ENCODE results near the gene LAMA1. TPM values are rescaled to one million over a fixed set of nuclear protein-coding genes. Genes with fewer than 3 reads are reported as not detected.

Gene LAMA1
- total RNA-seq, 1 experiment from 2014 or later: not detected

DNA sequence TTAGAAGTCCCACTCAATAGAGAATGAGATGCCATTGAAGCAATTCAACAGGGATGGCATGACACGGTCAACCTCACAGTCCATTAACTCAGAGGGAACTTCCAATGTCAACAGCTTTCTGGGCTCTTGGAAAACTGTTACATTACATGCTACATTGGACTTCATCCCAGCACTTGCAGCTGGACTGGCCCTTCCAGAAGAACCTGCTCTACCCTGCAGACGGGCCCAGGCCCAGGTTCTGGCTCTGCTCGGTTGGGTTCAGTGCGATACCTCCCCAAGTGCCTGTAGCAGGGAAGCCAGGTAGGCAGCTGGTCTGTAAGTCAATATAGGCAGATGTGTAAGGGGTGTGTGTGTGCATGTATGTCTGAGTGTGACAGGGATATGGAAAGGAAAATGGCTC is 12.9 kb downstream of the LAMA1 start:
- peaks cover 33% of the 10 kb centered on the region for H3K27me3 ChIP-seq (ENCODE audit: insufficient read depth, low read depth)
- no TSS peak for BruUV-seq (replicated peaks)
- H2AFZ ChIP-seq: no peak overlapping the region
- no peaks in the 10 kb centered on the region for H3F3A ChIP-seq (ENCODE audit: insufficient read depth, low read depth)
- no peaks in the 10 kb centered on the region for H3K36me3 ChIP-seq (ENCODE audit: low read depth)
- no peaks in the 10 kb centered on the region for H3K79me2 ChIP-seq (ENCODE audit: low read depth)
- intact Hi-C loops (cut with micrococcal nuclease; ENCODE audit: unreplicated experiment): no loop called here
- no peak overlapping the region for H3K27ac ChIP-seq
- no peaks in the 10 kb centered on the region for H3K4me1 ChIP-seq (replicated peaks; ENCODE audit: insufficient read depth)
- no peaks in the 10 kb centered on the region for H4K20me1 ChIP-seq (ENCODE audit: insufficient read depth)
- CTCF ChIA-PET: no interaction called here
- DNase-seq: no peak
- H3K9me2 ChIP-seq (ENCODE audit: insufficient read depth): no peaks in the 10 kb centered on the region; the same call in 1 of the 2 replicates
- no peak for TF ChIP-seq EZH2 (IDR thresholded peaks at IDR 0.05; ENCODE audit: low read depth)
- TF ChIP-seq, protein P1, sequence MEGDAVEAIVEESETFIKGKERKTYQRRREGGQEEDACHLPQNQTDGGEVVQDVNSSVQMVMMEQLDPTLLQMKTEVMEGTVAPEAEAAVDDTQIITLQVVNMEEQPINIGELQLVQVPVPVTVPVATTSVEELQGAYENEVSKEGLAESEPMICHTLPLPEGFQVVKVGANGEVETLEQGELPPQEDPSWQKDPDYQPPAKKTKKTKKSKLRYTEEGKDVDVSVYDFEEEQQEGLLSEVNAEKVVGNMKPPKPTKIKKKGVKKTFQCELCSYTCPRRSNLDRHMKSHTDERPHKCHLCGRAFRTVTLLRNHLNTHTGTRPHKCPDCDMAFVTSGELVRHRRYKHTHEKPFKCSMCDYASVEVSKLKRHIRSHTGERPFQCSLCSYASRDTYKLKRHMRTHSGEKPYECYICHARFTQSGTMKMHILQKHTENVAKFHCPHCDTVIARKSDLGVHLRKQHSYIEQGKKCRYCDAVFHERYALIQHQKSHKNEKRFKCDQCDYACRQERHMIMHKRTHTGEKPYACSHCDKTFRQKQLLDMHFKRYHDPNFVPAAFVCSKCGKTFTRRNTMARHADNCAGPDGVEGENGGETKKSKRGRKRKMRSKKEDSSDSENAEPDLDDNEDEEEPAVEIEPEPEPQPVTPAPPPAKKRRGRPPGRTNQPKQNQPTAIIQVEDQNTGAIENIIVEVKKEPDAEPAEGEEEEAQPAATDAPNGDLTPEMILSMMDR (conservative IDR thresholded peaks at IDR 0.05): no peak
- no peaks in the 10 kb centered on the region for H3K9me3 ChIP-seq (ENCODE audit: insufficient read depth, low read depth)
- H3K4me2 ChIP-seq: no peak overlapping the region
- POLR2A ChIA-PET (ENCODE audit: unreplicated experiment): no interaction called here
- H3K4me3 ChIP-seq: no peak overlapping the region

DNA sequence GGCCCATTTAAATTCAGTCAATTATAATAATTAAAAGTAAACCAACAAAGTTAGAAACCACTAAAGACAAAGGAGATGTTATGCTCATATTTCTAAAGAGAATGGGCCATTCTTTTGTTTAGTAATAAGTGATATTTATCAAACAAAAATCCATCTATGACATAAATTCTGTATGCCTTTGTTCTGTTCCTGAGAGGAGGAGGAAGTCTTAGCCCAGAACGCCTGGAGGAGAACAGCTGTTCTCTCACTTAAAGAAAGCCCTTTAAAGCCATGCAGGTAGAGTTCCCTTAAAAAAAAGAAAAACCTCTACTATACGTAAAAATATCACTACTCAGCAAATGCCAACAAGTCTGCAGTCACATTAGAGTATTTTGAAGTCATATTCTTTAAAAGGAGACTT is 15.5 kb downstream of the LAMA1 start:
- no peak overlapping the region for H3K4me3 ChIP-seq
- no peak overlapping the region for H2AFZ ChIP-seq
- ChIA-PET POLR2A (ENCODE audit: unreplicated experiment) (no interaction called here), CTCF (interaction anchor here (0.6 kb wide), 1 partner anchor 1510 kb away, joined by 5 read pairs; no protein-coding TSS in a partner anchor)
- DNase-seq: no peak
- H3K4me1 ChIP-seq (replicated peaks; ENCODE audit: insufficient read depth): no peaks in the 10 kb centered on the region
- H3K4me2 ChIP-seq: no peak overlapping the region
- H3K9me3 ChIP-seq (ENCODE audit: insufficient read depth, low read depth): no peaks in the 10 kb centered on the region
- peaks cover 15% of the 10 kb centered on the region for H3K27me3 ChIP-seq (ENCODE audit: insufficient read depth, low read depth)
- no TSS peak for BruUV-seq (replicated peaks)
- H3F3A ChIP-seq (ENCODE audit: insufficient read depth, low read depth): no peaks in the 10 kb centered on the region
- no peaks in the 10 kb centered on the region for H3K79me2 ChIP-seq (ENCODE audit: low read depth)
- H3K27ac ChIP-seq: no peak overlapping the region
- H3K9me2 ChIP-seq (ENCODE audit: insufficient read depth): no peaks in the 10 kb centered on the region; the same call in 1 of the 2 replicates
- intact Hi-C loops (cut with micrococcal nuclease; ENCODE audit: unreplicated experiment): no loop called here
- no peaks in the 10 kb centered on the region for H3K36me3 ChIP-seq (ENCODE audit: low read depth)
- TF ChIP-seq EZH2 (IDR thresholded peaks at IDR 0.05; ENCODE audit: low read depth): no peak
- TF ChIP-seq, protein P1 (conservative IDR thresholded peaks at IDR 0.05): no peak
- H4K20me1 ChIP-seq (ENCODE audit: insufficient read depth): no peaks in the 10 kb centered on the region

DNA sequence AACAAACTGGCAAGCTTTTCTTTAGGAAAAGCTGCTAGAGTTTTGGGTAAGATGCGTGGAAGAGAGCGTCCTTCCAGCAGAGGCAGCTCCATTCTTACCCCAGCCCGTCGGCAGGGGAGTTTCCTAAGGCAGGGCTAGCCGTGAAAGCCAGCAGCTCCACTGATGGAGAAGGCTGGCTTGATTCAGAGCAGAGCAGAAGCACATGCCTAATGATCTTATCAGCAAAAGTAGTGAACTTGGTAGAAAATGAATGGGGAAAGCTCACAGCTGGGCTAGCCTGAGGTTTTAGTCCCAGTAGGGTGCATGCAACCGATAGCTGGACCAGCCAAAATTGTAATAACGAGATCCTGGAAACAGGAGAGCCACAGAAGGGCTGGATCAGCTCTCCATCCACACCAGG is 20.8 kb downstream of the LAMA1 start:
- POLR2A ChIA-PET (ENCODE audit: unreplicated experiment): no interaction called here
- TF ChIP-seq EZH2 (IDR thresholded peaks at IDR 0.05; ENCODE audit: low read depth): no peak
- TF ChIP-seq, protein P1 (conservative IDR thresholded peaks at IDR 0.05): no peak
- H2AFZ ChIP-seq: no peak overlapping the region
- H3K9me2 ChIP-seq (ENCODE audit: insufficient read depth): no peaks in the 10 kb centered on the region
- no peaks in the 10 kb centered on the region for H3F3A ChIP-seq (ENCODE audit: insufficient read depth, low read depth)
- H3K27me3 ChIP-seq (ENCODE audit: insufficient read depth, low read depth): peaks cover 53% of the 10 kb centered on the region
- H3K79me2 ChIP-seq (ENCODE audit: low read depth): no peaks in the 10 kb centered on the region
- H3K4me1 ChIP-seq (replicated peaks; ENCODE audit: insufficient read depth): no peaks in the 10 kb centered on the region
- no peak overlapping the region for H3K4me3 ChIP-seq
- H4K20me1 ChIP-seq (ENCODE audit: insufficient read depth): no peaks in the 10 kb centered on the region
- BruUV-seq (replicated peaks): no TSS peak
- no peak overlapping the region for H3K27ac ChIP-seq
- intact Hi-C loops (cut with micrococcal nuclease; ENCODE audit: unreplicated experiment): no loop called here
- H3K36me3 ChIP-seq (ENCODE audit: low read depth): no peaks in the 10 kb centered on the region
- no peaks in the 10 kb centered on the region for H3K9me3 ChIP-seq (ENCODE audit: insufficient read depth, low read depth)
- no peak overlapping the region for H3K4me2 ChIP-seq
- DNase-seq: no peak
- CTCF ChIA-PET: no interaction called here
